GM19397 (cell line): ENCODE results near the gene NDE1.
"Not testable (repeated sequence)": the region's sequence is repeated elsewhere in the genome, so short reads cannot be mapped to it uniquely, and the experiment has no call there.

Source experiments
- ATAC-seq: cut with Tn5 transposase; IDR thresholded peaks from one replicate; pipeline ENCODE4 v1.9.1; 2021; ENCODE audit warnings: mild to moderate bottlenecking, moderate library complexity; ENCODE audit not compliant: unreplicated experiment

NDE1 gene

DNA sequence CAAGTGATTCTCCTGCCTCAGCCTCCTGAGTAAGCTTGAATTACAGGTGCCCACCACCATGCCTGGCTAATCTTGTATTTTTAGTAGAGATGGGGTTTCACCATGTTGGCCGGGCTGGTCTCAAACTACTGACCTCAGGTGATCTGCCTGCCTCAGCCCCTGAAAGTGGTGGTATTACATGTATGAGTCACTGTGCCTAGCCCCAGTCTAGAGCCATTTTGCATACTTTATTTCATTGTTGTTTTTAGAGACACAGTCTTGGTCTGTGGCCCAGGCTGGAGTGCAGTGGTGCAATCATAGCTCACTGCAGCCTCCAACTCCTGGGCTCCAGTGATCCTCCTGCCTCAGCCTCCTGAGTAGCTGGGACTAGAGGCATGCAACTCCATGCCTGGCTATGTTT, 42.5 kb downstream of the NDE1 start:
- ATAC-seq, result not testable (repeated sequence)

DNA sequence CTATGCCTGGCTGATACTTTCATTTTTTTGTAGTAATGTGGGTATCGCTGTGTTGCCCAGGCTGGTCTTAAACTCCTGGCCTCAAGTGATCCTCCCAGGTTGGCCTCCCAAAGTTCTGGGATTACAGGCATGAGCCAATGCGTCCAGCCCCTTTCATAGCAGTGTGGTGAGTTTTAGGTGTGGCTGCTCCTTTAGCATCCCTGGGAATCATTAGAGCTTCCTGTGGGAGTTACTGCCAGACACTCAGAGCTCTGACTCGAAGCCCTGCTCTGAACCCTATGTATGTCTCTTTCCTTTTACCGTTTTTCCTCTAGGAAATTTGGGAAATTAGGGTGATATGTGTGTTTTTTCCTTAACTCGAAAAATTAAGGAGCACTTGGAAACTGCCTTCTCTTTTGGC, 44.5 kb downstream of the NDE1 start:
- no peak for ATAC-seq

DNA sequence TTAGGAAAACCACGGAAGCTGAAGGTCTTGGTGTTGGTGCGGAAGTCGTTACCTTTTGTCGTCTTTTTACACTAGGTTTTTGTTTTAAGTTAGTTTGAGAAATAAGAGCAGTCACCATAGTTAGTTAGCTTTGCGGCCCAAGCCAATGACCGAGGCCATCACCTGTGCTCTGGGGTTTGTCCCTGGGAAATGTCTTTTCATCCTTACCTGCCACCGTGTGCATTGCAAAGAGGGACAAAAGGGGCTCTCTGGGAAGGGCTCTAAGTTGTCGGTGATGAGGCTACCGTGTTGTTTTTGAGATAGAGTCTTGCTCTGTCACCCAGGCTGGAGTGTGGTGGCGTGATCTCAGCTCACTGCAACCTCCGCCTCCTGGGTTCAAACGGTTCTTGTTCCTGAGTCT, 49.8 kb downstream of the NDE1 start:
- no peak for ATAC-seq

DNA sequence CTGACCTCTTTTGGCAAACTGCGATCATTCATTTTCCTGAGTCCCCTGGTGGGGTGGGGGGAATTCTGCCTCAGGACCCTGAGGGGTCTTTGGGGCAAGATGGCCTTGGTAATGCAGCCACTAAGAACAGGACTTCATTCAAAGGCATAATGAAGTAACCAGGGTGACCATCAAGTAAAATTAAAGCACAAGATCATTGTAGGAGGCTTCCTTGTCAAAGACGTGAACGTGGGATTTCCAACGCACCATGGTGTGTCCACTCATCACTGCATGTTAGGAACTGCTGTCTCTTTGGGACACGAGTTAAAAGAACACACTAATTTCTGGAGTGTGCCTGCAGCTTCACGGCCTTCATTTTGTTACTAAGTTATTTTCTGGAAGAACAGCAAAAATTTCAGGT, 51.3 kb downstream of the NDE1 start:
- ATAC-seq, result no peak

DNA sequence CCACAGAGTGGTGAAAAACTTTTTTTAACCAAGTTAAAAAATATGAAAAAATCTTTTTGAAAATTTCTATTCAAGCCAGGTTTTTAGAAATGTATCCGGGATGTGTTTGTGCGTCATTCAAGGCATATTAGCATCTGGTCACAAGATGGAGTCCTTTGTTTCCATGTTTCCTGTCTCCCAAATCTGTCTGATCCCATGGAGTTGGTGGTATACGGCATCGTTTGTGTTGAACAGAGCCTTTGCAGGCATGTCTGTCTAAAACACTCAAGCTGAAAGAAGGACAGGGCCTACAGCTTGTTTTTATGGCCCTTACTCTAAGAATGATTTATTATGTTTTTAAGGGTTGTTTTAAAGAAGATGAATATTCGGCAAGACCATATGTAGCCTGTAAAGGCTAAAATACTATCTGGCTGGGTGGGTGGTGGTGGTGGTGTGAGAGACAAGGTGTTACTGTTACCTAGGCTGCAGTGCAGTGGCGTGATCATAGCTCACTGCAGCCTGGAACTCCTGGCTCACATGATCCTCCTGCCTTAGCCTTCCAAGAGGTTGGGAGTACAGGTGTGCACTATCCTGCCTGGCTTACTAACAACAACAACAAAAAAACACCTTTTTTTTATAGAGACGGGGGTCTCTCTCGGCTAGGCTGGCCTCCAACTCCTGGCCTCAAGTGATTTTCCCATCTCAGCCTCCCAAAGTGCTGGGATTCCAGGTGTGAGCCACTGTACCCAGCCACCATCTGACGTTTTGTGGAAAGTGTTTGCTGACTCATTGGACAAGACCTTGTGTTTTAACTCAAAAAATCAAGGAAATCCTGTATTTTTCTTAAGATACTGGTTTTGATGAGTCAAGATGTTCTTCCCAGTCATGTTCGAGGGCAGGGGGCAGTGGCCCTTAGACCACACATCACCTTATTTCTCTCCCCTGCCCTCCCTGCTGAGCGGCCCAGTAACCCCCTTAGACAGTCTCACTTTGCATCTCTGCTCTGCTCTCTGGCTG, 52.2 kb downstream of the NDE1 start:
- ATAC-seq, result no peak

GRCh38 chr16:15703029-15703736, 53.1 kb downstream of the NDE1 start:
- no peak for ATAC-seq

DNA sequence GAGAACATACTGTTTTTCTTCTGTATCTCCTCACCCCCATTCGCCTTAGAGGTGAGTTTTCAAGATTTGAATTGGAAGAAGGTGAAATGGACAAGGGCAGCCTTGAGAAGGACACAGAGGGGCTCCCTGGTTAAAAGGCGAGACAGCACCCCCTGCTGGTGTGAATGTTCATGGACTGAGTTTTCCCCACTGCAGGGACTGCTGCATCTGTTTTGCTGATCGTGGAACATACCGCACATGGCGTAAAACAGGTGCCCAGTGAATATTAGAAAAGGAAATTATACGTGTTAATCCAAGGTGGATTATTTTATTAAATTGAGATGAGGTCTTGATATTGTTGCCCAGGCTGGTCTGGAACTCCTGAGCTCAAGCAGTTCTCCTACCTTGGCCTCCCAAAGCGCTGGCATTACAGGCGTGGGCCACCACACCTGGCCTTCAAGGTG, 54.5 kb downstream of the NDE1 start:
- no peak for ATAC-seq

DNA sequence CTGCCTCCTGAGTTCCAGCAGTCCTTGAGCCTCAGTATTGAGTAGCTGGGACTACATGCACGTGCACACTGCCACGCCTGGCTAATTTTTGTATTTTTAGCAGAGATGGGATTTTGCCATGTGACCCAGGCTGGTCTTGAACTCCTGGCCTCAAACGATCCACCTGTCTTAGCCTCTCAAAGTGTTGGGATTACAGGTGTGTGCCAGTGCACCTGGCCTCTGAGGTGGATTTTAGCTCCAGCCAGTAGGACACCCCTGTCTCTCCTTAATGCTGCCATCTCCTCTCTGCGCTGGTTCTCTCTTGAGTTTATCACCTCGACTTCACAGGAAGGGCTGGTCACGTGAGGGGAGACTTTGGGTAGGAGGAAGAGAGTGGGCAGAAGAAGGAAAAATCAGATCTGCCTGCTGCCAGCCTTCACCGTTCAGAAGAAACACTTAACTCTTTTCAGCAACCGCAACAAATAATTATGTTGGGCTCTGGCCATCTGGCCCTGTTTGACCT, 55.1 kb downstream of the NDE1 start:
- no peak for ATAC-seq

DNA sequence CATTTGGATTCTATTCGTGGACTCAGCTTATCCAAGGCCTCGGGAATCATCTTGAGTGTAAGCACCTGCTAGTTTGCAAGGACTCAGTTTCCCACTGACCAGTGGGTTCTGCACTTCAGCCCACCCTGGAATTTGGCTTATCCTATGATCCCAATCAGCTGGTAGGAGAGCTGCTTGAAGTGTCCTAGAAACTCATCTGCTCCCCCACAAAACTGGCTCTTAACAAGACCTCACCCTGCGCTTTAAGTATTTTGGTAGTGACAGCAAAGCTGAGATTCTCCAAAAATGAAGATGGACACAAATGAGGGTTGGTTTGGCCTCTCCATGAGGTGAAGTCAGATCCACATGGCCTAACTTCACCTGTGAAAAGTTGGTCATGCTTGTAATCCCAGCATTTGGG, 57.3 kb downstream of the NDE1 start:
- ATAC-seq, result no peak

DNA sequence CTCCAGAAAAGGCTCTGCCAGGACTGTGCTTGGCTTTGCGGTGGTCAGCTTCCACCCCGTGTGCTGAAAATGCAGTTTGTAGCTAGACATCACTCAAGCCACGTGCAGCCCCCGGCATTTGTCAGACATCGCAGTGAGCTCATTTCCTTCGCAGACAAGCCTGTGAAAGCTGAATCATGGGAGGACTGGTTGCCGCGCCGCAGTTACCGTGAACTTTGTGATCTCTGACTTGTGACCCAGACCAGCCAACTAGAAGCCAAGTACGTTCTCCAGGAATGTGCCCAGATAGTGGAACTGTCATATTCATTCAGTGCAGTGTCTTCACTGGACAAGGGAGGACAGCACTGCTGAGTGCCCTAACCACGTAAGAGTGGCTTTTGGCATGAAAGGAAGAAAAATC, 58.1 kb downstream of the NDE1 start:
- ATAC-seq, result no peak

- no peak for ATAC-seq
Measured at GRCh38 chr16:15708997-15709396, 59.0 kb downstream of the NDE1 start.

DNA sequence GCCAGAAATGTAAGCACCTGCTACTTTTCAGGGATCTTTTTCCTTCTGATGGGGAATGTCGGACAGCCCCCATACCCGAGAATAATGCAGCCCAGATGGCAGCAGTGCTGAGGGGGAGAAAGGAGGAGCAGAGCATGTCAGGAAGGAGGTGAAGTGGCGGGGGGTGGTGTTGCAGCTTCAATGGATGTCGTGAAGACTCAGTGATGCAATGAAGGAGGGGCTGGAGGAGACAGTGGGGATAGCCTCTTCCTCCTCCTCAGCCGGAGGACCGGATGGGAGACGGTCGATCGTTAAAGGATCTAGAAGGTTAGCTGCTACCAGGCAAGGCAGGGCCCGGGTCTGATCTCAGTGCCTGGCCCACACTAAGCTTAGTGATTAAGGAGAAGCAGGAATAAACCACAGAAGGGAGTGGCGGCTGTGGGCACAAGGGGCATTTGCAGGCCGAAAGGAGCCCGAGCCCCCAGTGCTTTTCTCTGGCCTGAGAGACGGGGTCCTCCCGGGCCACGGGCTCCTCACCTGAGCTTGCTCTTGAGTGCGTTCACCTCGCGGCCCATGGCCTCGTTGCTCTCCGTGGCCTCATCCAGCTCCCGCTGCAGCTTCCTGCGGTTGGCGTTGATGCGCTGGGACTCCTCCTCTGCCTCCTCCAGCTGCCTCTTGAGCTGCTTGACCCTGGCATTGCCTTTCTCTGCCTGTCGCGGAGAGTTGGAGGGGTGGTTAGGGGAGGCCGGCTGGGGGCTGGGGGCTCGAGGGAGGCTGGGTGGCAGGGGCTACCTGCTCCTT, 64.5 kb downstream of the NDE1 start:
- no peak for ATAC-seq

DNA sequence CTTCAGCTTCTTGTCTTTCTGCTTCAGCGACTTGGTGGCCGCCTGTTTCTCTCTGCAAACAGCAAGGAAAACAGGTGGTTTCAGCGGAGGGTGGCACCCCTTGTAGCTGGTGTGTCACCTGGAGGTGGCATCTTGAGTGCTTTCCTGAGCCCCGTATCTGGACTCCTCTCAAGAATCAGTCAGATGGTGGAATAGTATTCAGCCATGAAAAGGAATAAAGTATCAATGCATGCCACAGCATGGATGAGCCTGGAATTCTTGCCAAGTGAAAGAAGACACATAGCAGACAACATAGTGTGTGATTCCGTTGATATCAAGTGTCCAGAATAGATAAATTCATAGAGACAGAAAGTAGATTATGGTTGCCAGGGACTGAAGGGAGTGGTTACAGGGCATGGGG, 65.2 kb downstream of the NDE1 start:
- no peak for ATAC-seq

DNA sequence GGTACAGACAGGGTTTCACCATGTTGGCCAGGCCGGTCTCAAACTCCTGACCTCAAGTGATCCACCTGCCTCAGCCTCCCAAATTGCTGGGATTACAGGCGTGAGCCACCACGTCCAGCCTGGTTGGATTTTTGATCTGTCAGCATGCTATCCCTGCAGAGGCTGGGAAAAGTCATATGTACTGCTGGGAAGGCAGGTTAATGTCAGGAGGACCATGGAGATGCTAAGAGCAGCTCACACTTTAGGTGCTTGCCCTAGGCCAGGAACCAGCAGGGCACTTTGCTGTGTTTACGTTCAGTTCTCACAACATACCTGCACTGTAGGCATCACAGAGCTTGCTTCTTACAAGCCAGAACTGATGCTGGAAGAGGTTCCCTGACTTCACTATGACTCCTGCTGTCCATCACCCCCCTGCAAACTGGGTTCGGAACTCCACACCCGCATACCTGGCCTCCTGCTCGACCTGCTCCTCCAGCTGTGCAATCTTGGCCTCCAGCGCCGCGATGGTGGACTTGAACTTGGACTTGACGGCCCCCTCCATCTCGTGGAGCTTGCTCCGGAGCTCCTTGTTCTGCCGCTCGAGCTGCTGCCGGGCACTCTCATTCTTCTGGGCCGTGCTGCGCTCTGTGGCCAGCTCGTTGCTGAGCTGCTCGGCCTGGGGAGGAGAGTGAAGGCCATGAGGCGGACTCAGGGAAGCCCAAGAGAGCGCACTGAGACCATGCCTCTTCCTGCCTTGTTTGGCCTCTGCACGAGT, 66.8 kb downstream of the NDE1 start:
- ATAC-seq, result no peak

DNA sequence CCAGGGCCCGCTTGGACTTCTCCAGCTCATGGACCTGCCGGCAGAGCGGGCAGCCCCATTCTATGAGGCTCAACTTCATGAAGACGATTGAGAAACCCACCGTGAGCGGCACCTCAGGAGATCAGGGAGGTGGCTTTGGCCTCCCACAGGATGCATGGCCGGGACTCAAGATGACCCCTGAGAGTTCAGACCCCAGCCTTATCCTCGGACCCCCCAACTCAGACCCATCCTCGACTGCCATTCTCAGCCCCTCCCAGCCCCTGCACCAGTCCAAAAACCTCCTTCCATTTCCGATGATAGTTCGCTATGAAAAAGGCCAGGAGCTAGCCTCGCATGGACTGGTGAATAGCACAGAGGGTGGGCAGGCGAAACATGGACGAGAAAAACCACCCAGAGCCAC, 71.0 kb downstream of the NDE1 start:
- no peak for ATAC-seq

DNA sequence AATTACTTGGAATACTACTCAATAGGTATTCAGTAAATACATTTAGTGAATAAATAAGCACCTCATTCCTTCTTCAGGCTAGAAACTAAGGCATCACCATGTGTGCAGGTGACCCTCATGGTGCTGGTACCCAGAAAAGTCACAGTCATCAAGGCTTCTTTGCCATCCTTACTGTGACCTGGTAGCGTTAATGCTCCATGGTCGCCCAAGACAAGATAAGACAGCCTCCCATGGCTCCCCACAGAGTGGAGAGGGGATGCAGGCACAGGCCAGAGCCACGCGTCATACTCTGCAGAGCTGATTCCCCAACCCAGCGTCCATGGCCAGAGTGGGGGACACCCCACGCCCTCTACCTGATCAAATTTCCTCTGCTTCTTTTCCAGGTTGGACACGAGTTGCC, 73.8 kb downstream of the NDE1 start:
- ATAC-seq, result no peak

GRCh38 chr16:15725641-15726240, 75.7 kb downstream of the NDE1 start:
- no peak for ATAC-seq

DNA sequence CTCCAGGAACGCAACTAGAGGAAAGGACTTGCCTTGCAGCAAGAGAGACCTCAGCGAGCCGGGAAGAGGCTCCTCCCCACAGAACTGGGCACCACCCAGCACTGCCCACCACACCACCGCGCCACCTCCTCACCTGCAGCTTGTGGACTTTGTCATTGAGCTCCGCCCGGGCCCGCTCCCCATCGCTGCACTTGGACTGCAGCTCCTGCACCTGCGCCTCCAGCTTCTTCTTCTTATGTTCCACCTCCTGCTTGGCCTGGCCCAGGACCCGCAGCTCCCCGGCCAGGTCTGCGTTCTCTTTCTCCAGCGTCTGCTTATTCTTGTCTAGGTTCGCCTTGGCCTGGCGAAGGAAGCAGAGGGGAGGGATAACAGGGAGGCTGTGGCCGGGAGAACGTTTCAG, 76.7 kb downstream of the NDE1 start:
- ATAC-seq, result no peak

GRCh38 chr16:15727697-15728096, 77.7 kb downstream of the NDE1 start:
- not testable (repeated sequence) for ATAC-seq

GRCh38 chr16:15729152-15729551, 79.1 kb downstream of the NDE1 start:
- ATAC-seq, result no peak
